ENCODE results near the gene KCNIP4.
A peak's percentile ranks its signal among the peaks of the same experiment; 100 is the strongest.

The KCNIP4 gene

GRCh38 chr4:21184788-21185187, 763.8 kb downstream of the KCNIP4 start:
- DNase-seq (ENCODE audit: low spot score), result no peak

GRCh38 chr4:21181716-21182115, 766.9 kb downstream of the KCNIP4 start:
- DNase-seq (ENCODE audit: low spot score), result no peak

GRCh38 chr4:21177871-21178270, 770.7 kb downstream of the KCNIP4 start:
- DNase-seq (ENCODE audit: low spot score), result no peak

- DNase-seq (ENCODE audit: low spot score), result no peak
Observed at GRCh38 chr4:21177092-21177491, 771.5 kb downstream of the KCNIP4 start.

- no peak for DNase-seq (ENCODE audit: low spot score)
Observed at GRCh38 chr4:21167711-21168110, 780.9 kb downstream of the KCNIP4 start.

- DNase-seq (ENCODE audit: low spot score), result no peak
Observed at GRCh38 chr4:21155367-21155766, 793.2 kb downstream of the KCNIP4 start.

GRCh38 chr4:21139327-21139726, 809.2 kb downstream of the KCNIP4 start:
- no peak for DNase-seq (ENCODE audit: low spot score)

- DNase-seq (ENCODE audit: low spot score), result no peak
Observed at GRCh38 chr4:21136051-21136630, 812.4 kb downstream of the KCNIP4 start.

- DNase-seq (ENCODE audit: low spot score), result peak; percentile 6
Observed at GRCh38 chr4:21134994-21135393, 813.6 kb downstream of the KCNIP4 start.

- no peak for DNase-seq (ENCODE audit: low spot score)
Observed at GRCh38 chr4:21130606-21131005, 818.0 kb downstream of the KCNIP4 start.

- no peak for DNase-seq (ENCODE audit: low spot score)
Observed at GRCh38 chr4:21126014-21126512, 822.5 kb downstream of the KCNIP4 start.

GRCh38 chr4:21118301-21118700, 830.3 kb downstream of the KCNIP4 start:
- DNase-seq (ENCODE audit: low spot score), result no peak

GRCh38 chr4:21117541-21118180, 830.9 kb downstream of the KCNIP4 start:
- DNase-seq (ENCODE audit: low spot score), result no peak

- DNase-seq (ENCODE audit: low spot score), result no peak
Observed at GRCh38 chr4:21113496-21114223, 834.9 kb downstream of the KCNIP4 start.

- DNase-seq (ENCODE audit: low spot score), result no peak
Observed at GRCh38 chr4:21102667-21103066, 845.9 kb downstream of the KCNIP4 start.

- DNase-seq (ENCODE audit: low spot score), result no peak
Observed at GRCh38 chr4:21097865-21098264, 850.7 kb downstream of the KCNIP4 start.

GRCh38 chr4:21097026-21097425, 851.5 kb downstream of the KCNIP4 start:
- no peak for DNase-seq (ENCODE audit: low spot score)

GRCh38 chr4:21092531-21092930, 856.0 kb downstream of the KCNIP4 start:
- DNase-seq (ENCODE audit: low spot score), result no peak

GRCh38 chr4:21090094-21090666, 858.4 kb downstream of the KCNIP4 start:
- no peak for DNase-seq (ENCODE audit: low spot score)

- no peak for DNase-seq (ENCODE audit: low spot score)
Observed at GRCh38 chr4:21083413-21083812, 865.2 kb downstream of the KCNIP4 start.

- DNase-seq (ENCODE audit: low spot score), result no peak
Observed at GRCh38 chr4:21077967-21078366, 870.6 kb downstream of the KCNIP4 start.

- no peak for DNase-seq (ENCODE audit: low spot score)
Observed at GRCh38 chr4:21067351-21067750, 881.2 kb downstream of the KCNIP4 start.

- no peak for DNase-seq (ENCODE audit: low spot score)
Observed at GRCh38 chr4:21061902-21062301, 886.7 kb downstream of the KCNIP4 start.

Data from COLO829 (cell line).